ENCODE measurements around the gene CCDC60. TPM values are rescaled to one million over a fixed set of nuclear protein-coding genes. Genes with fewer than 3 reads are reported as not detected.

CCDC60 gene
- total and polyA plus RNA-seq, 12 donors, result not detected

- 63 to 70% (median 66%) methylated on average over 8 of the region's 8 CpGs for WGBS, 4 donors
- H3K9me3 ChIP-seq (replicated peaks in 1 of 3), result no peaks in the 10 kb centered on the region
- no peak overlapping the region for H3K4me3 ChIP-seq
- intact Hi-C loops (cut with DNase I), result loop anchor here in 1 of 2 donors (10.0 kb wide), 2 partner anchors 97 to 197 kb away; no protein-coding TSS in a partner anchor
- no peaks in the 10 kb centered on the region for H3K4me1 ChIP-seq (replicated peaks in 1 of 2)
- no peak overlapping the region for H3K27ac ChIP-seq
- no peak for DNase-seq
- H3K36me3 ChIP-seq (replicated peaks in 1 of 2), result no peaks in the 10 kb centered on the region
- H3K27me3 ChIP-seq, result peaks cover 4% of the 10 kb centered on the region
- no peak for TF ChIP-seq CTCF (IDR thresholded peaks at IDR 0.05)
- TF ChIP-seq POLR2A (IDR thresholded peaks at IDR 0.05), result no peak
These were observed 113.1 kb downstream of the CCDC60 start for GRCh38 chr12:119447618-119448017.

- 62 to 67% (median 65%) methylated on average over 5 of the region's 5 CpGs for WGBS, 4 donors
- intact Hi-C loops (cut with DNase I), result loop anchor here in 1 of 2 donors (10.0 kb wide), 2 partner anchors 96 to 196 kb away; no protein-coding TSS in a partner anchor
- TF ChIP-seq POLR2A (IDR thresholded peaks at IDR 0.05) (no peak), CTCF (IDR thresholded peaks at IDR 0.05) (no peak)
- Histone ChIP-seq H3K4me1 (replicated peaks in 1 of 2) (no peaks in the 10 kb centered on the region), H3K27me3 (no peaks in the 10 kb centered on the region), H3K9me3 (replicated peaks in 1 of 3) (no peaks in the 10 kb centered on the region), H3K36me3 (replicated peaks in 1 of 2) (no peaks in the 10 kb centered on the region), H3K27ac (no peak overlapping the region), H3K4me3 (no peak overlapping the region)
- DNase-seq, result no peak
These were observed 114.1 kb downstream of the CCDC60 start for GRCh38 chr12:119448611-119449131.

DNA sequence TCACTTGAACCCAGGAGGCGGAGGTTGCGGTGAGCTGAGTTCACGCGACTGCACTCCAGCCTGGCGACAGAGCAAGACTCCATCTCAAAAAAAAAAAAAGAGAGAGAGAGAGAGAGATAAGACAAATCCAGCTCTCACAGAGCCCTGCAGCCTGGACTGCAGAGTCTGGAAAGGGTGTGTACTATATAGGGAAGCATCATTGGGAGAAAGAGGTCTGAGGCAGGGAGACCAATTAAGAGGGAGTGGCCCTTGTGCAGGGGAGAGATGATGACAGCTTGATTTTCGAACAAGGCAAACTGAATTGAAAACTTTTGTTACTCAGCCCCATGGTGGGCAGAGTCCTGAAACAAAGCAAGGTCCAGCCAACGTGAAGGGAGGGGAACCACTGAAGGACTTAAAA lies 116.2 kb downstream of the CCDC60 start:
- TF ChIP-seq CTCF (IDR thresholded peaks at IDR 0.05) (no peak), POLR2A (IDR thresholded peaks at IDR 0.05) (no peak)
- DNase-seq, result no peak
- intact Hi-C loops (cut with DNase I), result no loop called here
- H3K4me3 ChIP-seq, result no peak overlapping the region
- no peaks in the 10 kb centered on the region for H3K36me3 ChIP-seq (replicated peaks in 1 of 2)
- WGBS, 4 donors, result 73 to 83% (median 81%) methylated on average over 7 of the region's 7 CpGs
- no peak overlapping the region for H3K27ac ChIP-seq
- no peaks in the 10 kb centered on the region for H3K4me1 ChIP-seq (replicated peaks in 1 of 2)
- no peaks in the 10 kb centered on the region for H3K27me3 ChIP-seq
- no peaks in the 10 kb centered on the region for H3K9me3 ChIP-seq (replicated peaks in 1 of 3)

DNA sequence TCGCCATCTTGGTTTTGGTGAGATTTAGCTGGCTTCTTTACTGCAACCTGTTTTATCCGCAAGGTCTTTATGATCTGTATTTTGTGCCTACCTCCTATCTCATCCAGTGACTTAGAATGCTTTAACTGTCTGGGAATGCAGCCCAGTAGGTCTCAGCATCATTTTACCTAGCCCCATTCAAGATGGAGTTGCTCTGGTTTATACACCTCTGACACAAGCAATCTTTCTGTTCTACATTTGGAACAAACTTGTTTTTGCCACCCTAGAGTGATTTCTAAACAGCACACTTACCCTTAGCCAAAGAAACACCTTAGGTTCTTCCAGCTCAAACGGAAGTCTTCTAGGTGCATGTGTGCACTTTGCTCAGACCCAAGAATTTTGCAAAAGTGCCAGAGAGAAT lies 122.3 kb downstream of the CCDC60 start:
- H3K4me1 ChIP-seq (replicated peaks in 1 of 2), result no peaks in the 10 kb centered on the region
- no peak for TF ChIP-seq CTCF (IDR thresholded peaks at IDR 0.05)
- TF ChIP-seq POLR2A (IDR thresholded peaks at IDR 0.05), result no peak
- no peaks in the 10 kb centered on the region for H3K36me3 ChIP-seq (replicated peaks in 1 of 2)
- no peak overlapping the region for H3K4me3 ChIP-seq
- WGBS, 4 donors, result 71 to 88% (median 83%) methylated on average over 3 of the region's 3 CpGs
- H3K27me3 ChIP-seq, result no peaks in the 10 kb centered on the region
- intact Hi-C loops (cut with DNase I), result no loop called here
- no peak overlapping the region for H3K27ac ChIP-seq
- no peaks in the 10 kb centered on the region for H3K9me3 ChIP-seq (replicated peaks in 1 of 3)
- DNase-seq, result no peak

Measured in adrenal gland (tissue), 12 donors.